HG02623 (cell line): ENCODE data around the gene IRF5.

ENCODE experiments used
- ATAC-seq: cut with Tn5 transposase; IDR thresholded peaks from one replicate; pipeline ENCODE4 v1.9.1; 2021; ENCODE audit warnings: moderate library complexity; ENCODE audit not compliant: unreplicated experiment

Gene IRF5

GRCh38 chr7:128937647-128938543, at the start of gene IRF5:
Gene IRF5 (plus strand): TSS chr7:128937927. CDS start chr7:128942082, 4,155 bp downstream.
- no peak for ATAC-seq

GRCh38 chr7:128888039-128888755, 49.5 kb upstream of the IRF5 start:
- no peak for ATAC-seq

- no peak for ATAC-seq
These were observed 49.0 kb upstream of the IRF5 start for GRCh38 chr7:128888756-128889095.

GRCh38 chr7:128889121-128889520, 48.6 kb upstream of the IRF5 start:
- ATAC-seq = no peak

- ATAC-seq = no peak
These were observed 47.2 kb upstream of the IRF5 start for GRCh38 chr7:128890306-128891109.

- no peak for ATAC-seq
These were observed 46.4 kb upstream of the IRF5 start for GRCh38 chr7:128891110-128891941.

- ATAC-seq = no peak
These were observed 45.8 kb upstream of the IRF5 start for GRCh38 chr7:128891942-128892269.

- no peak for ATAC-seq
These were observed 45.0 kb upstream of the IRF5 start for GRCh38 chr7:128892521-128893250.

- no peak for ATAC-seq
These were observed 44.3 kb upstream of the IRF5 start for GRCh38 chr7:128893251-128894100.

- ATAC-seq = no peak
These were observed 43.7 kb upstream of the IRF5 start for GRCh38 chr7:128894101-128894440.

GRCh38 chr7:128895320-128895719, 42.4 kb upstream of the IRF5 start:
- no peak for ATAC-seq

- no peak for ATAC-seq
These were observed 38.3 kb upstream of the IRF5 start for GRCh38 chr7:128899392-128899791.

- no peak for ATAC-seq
These were observed 37.5 kb upstream of the IRF5 start for GRCh38 chr7:128900237-128900636.

GRCh38 chr7:128902761-128903585, 34.8 kb upstream of the IRF5 start:
- ATAC-seq = no peak

- no peak for ATAC-seq
These were observed 33.9 kb upstream of the IRF5 start for GRCh38 chr7:128903621-128904361.

GRCh38 chr7:128904381-128905197, 33.1 kb upstream of the IRF5 start:
- ATAC-seq = no peak
